Gastrocnemius medialis (tissue), 4 donors: ENCODE data around the gene HNRNPR.

ENCODE experiments used
- CTCF ChIP-seq, 5 experiments: fragments of 450-650 bp in 3 of 5; fragments of 200-600 bp in 2 of 5; sonication (generic) in 2 of 5; IDR thresholded peaks in 4 of 5; conservative IDR thresholded peaks in 1 of 5; 1 replicate in 4 of 5; 2 replicates in 1 of 5; pipeline ENCODE4 v1.5.1; 2016 to 2019; ENCODE audit warnings: antibody characterized with exemption in 5 of 5, mild to moderate bottlenecking in 3 of 5, moderate library complexity in 3 of 5
- POLR2A ChIP-seq, 2 donors: fragments of 450-650 bp; IDR thresholded peaks; one replicate each; pipeline ENCODE4 v1.6.1; 2017; ENCODE audit warnings: antibody characterized with exemption in 2 of 2, mild to moderate bottlenecking in 2 of 2, moderate library complexity in 2 of 2

DNA sequence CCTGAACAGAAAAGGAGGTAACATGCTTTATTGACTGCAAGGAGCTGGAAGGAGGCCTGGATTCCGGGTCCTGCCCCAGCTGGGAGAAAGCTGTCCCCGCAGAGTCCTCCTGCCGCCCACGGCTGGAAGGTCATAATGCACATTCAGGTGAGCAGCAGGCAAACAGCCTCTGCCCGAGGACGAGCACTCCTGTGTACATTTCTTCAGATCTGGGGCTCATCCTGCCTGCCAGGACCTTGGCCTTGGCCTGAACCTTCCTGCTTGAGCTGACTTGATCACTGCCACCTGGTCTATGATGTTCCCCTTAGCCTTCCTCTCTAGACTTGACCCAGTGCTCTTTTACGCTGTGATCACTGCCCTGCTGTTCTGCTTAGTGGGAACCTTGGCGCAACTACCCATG is 43.4 kb upstream of the HNRNPR start:
- TF ChIP-seq CTCF (IDR thresholded peaks at IDR 0.05 in 4 of 5, conservative IDR thresholded peaks at IDR 0.05 in 1 of 5) (no peak), POLR2A (IDR thresholded peaks at IDR 0.05) (no peak)
